Body of pancreas (tissue), 4 donors: ENCODE data around the gene TXNDC2.

ENCODE experiments used
- POLR2A ChIP-seq, 3 donors: fragments of 450-650 bp; IDR thresholded peaks; one replicate each; pipeline ENCODE4 v1.6.1; 2016; ENCODE audit warnings: antibody characterized with exemption in 3 of 3, mild to moderate bottlenecking in 2 of 3
- TF ChIP-seq, protein P1 (sequence below), 7 experiments: fragments of 450-650 bp in 4 of 7; fragments of 200-600 bp in 3 of 7; sonication (generic) in 3 of 7; IDR thresholded peaks; one replicate each; pipeline ENCODE4 v1.5.1; 2016 to 2019; ENCODE audit warnings: antibody characterized with exemption in 7 of 7

- TF ChIP-seq, protein P1, sequence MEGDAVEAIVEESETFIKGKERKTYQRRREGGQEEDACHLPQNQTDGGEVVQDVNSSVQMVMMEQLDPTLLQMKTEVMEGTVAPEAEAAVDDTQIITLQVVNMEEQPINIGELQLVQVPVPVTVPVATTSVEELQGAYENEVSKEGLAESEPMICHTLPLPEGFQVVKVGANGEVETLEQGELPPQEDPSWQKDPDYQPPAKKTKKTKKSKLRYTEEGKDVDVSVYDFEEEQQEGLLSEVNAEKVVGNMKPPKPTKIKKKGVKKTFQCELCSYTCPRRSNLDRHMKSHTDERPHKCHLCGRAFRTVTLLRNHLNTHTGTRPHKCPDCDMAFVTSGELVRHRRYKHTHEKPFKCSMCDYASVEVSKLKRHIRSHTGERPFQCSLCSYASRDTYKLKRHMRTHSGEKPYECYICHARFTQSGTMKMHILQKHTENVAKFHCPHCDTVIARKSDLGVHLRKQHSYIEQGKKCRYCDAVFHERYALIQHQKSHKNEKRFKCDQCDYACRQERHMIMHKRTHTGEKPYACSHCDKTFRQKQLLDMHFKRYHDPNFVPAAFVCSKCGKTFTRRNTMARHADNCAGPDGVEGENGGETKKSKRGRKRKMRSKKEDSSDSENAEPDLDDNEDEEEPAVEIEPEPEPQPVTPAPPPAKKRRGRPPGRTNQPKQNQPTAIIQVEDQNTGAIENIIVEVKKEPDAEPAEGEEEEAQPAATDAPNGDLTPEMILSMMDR (IDR thresholded peaks at IDR 0.05) = no peak
- no peak for TF ChIP-seq POLR2A (IDR thresholded peaks at IDR 0.05)
Observed at GRCh38 chr18:9925369-9925768, 39.6 kb downstream of the TXNDC2 start.
